Thymus (tissue), 11 donors: Measurements from ENCODE around the gene STPG4. TPM values are rescaled to one million over a fixed set of nuclear protein-coding genes. Genes with fewer than 3 reads are reported as not detected.

ENCODE experiments used
- DNase-seq, 9 donors: peaks; one replicate each; pipeline ENCODE4 v3.0.0-alpha.2; 2013; ENCODE audit warnings: low spot score in 9 of 9, low read depth in 6 of 9, missing footprints in 1 of 9
- H3K27ac ChIP-seq, 2 donors: one replicate each; pipeline ENCODE4 v1.5.1; 2013; ENCODE audit warnings: control low read depth in 1 of 2, low read depth in 1 of 2, low read length in 1 of 2, mild to moderate bottlenecking in 1 of 2, moderate library complexity in 1 of 2
- H3K27me3 ChIP-seq, 2 donors: one replicate each; pipeline ENCODE4 v1.5.1; 2013; ENCODE audit warnings: low read length in 1 of 2; ENCODE audit not compliant: control insufficient read depth in 2 of 2, insufficient read depth in 1 of 2
- H3K36me3 ChIP-seq, 2 donors: one replicate each; pipeline ENCODE4 v1.5.1; 2013; ENCODE audit warnings: low read length in 1 of 2, mild to moderate bottlenecking in 1 of 2, moderate library complexity in 1 of 2; ENCODE audit not compliant: control insufficient read depth in 2 of 2, insufficient read depth in 2 of 2
- H3K4me1 ChIP-seq, 2 donors: one replicate each; pipeline ENCODE4 v1.5.1; 2013; ENCODE audit warnings: low read length in 2 of 2; ENCODE audit not compliant: control insufficient read depth in 2 of 2, insufficient read depth in 2 of 2
- H3K4me3 ChIP-seq, 2 donors: one replicate each; pipeline ENCODE4 v1.5.1; 2013; ENCODE audit warnings: low read length in 2 of 2, control low read depth in 1 of 2, mild to moderate bottlenecking in 1 of 2
- H3K9me3 ChIP-seq, 2 donors: one replicate each; pipeline ENCODE4 v1.5.1; 2013; ENCODE audit warnings: low read length in 1 of 2, mild to moderate bottlenecking in 1 of 2; ENCODE audit not compliant: control insufficient read depth in 2 of 2, insufficient read depth in 1 of 2
- WGBS: extraction: QIAGEN DNeasy Blood & Tissue Kit; methylation state at CpG from one replicate; pipeline ENCODE4 v1.1.7; 2013; 5-methylcytosine and 5-hydroxymethylcytosine counted together
- polyA plus RNA-seq: library from polyadenylated mRNA; stranded (reverse); fragments of 200-250 nt; gene quantifications from one replicate; pipeline ENCODE4 v1.2.3, GENCODE V29; 2013
- total RNA-seq: library from RNA; stranded (reverse); fragments of 120-200 nt; gene quantifications from one replicate; pipeline ENCODE4 v1.2.4, GENCODE V29; 2013
- donor health status: healthy.

STPG4 gene
- total and polyA plus RNA-seq, 2 donors = 0.05 to 0.14 TPM

DNA sequence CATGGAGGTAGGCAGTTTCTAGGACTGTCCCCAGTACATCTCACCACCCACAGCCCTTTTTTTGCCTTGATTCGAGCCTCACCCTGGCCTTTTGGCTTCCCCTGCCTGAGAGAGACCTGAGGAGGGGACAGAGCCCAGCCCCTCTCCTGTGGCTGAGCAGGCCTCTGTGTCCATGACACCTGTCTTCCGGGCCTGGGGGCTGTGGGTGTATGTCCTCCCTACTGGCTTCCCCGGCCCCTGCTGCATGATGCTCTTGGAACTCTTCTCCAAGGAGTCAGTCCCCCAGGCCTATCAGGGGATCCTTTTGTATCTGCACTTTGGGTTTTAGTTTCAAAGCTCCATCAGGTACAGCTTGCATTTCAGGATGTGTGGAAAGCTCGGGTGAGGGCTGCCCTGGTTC lies 80.4 kb downstream of the STPG4 start:
- Histone ChIP-seq H3K27me3 (no peaks in the 10 kb centered on the region), H3K4me1 (peaks cover 4 to 35% of the 10 kb centered on the region in 2 donors), H3K9me3 (no peaks in the 10 kb centered on the region), H3K36me3 (peaks cover 61 to 65% of the 10 kb centered on the region in 2 donors), H3K4me3 (no peak overlapping the region), H3K27ac (no peak overlapping the region)
- 95% methylated on average over 4 of the region's 4 CpGs for WGBS
- DNase-seq = no peak

DNA sequence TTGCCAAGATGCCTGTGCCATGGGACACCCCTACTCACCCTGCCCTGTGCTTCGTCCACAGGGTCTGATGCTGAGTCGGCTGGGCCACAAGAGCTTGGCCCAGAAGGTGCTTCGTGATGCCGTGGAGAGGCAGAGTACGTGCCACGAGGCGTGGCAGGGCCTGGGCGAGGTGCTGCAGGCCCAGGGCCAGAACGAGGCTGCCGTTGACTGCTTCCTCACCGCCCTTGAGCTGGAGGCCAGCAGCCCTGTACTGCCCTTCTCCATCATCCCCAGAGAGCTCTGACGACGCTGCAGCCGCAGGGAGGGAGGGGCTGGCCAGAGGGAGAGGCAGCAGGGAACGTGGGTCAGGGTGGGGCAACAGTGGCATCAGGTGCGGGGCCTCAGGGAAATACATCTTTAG lies 81.5 kb downstream of the STPG4 start:
- DNase-seq = no peak

DNA sequence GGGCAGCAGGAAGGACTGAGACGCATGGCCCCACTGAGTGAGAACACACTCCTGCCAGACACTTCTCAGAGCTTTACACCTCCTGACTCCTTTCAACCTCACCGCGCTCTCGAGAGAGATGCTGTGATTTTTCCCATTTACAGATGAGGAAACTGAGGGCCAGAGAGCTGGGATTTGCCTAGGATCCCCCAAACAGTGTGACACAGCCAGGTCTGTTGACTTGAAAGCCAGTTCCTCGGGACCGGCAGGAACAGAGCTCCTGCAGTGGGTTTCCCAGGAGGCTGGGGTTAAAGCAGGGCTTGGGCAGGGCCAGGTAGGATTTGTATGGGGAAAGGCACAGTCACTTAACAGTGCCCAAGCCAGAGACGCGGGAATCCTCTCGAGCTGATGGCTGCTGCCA lies 81.9 kb downstream of the STPG4 start:
- no peaks in the 10 kb centered on the region for H3K27me3 ChIP-seq
- peaks cover 7 to 38% of the 10 kb centered on the region in 2 donors for H3K4me1 ChIP-seq
- peaks cover 75 to 80% of the 10 kb centered on the region in 2 donors for H3K36me3 ChIP-seq
- peak overlapping the region; percentile 23 to 31 for H3K27ac ChIP-seq
- 96% methylated on average over 9 of the region's 9 CpGs for WGBS
- no peaks in the 10 kb centered on the region for H3K9me3 ChIP-seq
- H3K4me3 ChIP-seq = no peak overlapping the region
- DNase-seq = no peak

More for the DNA sequence above, 81.5 kb downstream of the STPG4 start:
- Histone ChIP-seq H3K9me3 (no peaks in the 10 kb centered on the region), H3K4me1 (peaks cover 7 to 38% of the 10 kb centered on the region in 2 donors), H3K27me3 (no peaks in the 10 kb centered on the region), H3K4me3 (no peak overlapping the region), H3K27ac (no peak overlapping the region), H3K36me3 (peaks cover 72 to 76% of the 10 kb centered on the region in 2 donors)
- 97% methylated on average over 16 of the region's 16 CpGs for whole genome bisulfite sequencing

DNA sequence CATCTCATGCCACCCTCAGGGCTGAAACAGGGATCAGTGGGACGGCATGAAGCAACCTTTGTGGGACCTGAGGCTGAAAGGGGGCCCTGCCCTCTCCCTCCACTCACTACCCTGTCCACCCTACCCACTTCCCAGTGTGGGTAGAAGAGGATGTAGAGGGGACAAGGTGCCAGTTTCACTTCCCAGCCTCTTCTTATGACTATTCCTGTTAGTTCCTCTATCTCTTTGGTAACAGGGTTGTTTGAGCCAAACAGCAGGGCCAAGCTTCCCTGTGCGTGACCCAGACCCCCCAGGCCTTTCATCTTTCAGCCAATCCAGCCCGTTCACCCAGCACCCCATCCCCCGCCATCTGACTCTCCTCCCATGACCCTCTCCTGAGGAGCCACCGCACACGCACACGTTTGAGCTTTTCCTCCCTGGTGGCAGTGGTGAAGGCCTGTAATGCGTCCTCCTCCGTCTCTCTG lies 82.3 kb downstream of the STPG4 start:
- DNase-seq = no peak
- Histone ChIP-seq H3K4me1 (peaks cover 7 to 38% of the 10 kb centered on the region in 2 donors), H3K27me3 (no peaks in the 10 kb centered on the region), H3K36me3 (peaks cover 79 to 84% of the 10 kb centered on the region in 2 donors), H3K4me3 (no peak overlapping the region), H3K9me3 (no peaks in the 10 kb centered on the region), H3K27ac (peak overlapping the region; percentile 44 to 68)
- 90% methylated on average over 9 of the region's 9 CpGs for WGBS

DNA sequence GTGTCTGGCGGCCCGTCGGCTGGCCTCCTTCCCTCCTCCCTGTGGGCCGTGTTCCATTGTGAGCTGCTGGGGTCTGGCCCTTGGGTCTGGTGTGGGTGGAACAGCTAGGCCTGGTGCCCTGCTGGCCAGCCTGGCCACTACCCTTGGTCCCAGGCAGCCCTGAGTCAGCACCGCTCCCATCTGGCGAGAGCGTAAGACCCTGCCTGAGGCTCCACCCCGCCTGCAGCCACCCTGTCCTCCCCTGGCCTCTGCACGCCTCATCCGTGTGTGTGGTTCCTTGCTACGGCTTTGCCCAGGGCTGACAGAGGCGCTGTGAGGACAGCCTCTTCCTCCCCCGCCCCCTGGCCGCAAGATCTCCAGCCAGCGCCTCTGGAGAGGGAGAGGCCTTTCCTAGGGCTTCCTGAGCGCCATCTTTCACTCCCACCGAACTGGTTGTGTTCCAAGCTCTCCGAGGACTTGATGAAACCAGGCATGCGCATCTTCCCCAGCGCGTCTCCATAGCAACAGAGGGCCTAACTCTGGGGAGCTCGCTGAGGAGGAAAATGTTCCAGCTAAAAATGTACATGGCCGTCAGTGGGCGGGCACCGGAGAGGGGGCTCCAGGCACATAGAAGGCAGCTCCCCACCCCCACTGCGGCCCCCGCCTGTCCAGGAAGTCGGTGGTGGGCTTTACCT lies 83.0 kb downstream of the STPG4 start:
- H3K4me3 ChIP-seq = no peak overlapping the region
- H3K27ac ChIP-seq = peak overlapping the region; percentile 44 to 68
- no peak for DNase-seq
- WGBS = 94% methylated on average over 28 of the region's 28 CpGs
- H3K4me1 ChIP-seq = peaks cover 7 to 38% of the 10 kb centered on the region in 2 donors
- no peaks in the 10 kb centered on the region for H3K9me3 ChIP-seq
- H3K36me3 ChIP-seq = peaks cover 85 to 90% of the 10 kb centered on the region in 2 donors
- H3K27me3 ChIP-seq = no peaks in the 10 kb centered on the region

DNA sequence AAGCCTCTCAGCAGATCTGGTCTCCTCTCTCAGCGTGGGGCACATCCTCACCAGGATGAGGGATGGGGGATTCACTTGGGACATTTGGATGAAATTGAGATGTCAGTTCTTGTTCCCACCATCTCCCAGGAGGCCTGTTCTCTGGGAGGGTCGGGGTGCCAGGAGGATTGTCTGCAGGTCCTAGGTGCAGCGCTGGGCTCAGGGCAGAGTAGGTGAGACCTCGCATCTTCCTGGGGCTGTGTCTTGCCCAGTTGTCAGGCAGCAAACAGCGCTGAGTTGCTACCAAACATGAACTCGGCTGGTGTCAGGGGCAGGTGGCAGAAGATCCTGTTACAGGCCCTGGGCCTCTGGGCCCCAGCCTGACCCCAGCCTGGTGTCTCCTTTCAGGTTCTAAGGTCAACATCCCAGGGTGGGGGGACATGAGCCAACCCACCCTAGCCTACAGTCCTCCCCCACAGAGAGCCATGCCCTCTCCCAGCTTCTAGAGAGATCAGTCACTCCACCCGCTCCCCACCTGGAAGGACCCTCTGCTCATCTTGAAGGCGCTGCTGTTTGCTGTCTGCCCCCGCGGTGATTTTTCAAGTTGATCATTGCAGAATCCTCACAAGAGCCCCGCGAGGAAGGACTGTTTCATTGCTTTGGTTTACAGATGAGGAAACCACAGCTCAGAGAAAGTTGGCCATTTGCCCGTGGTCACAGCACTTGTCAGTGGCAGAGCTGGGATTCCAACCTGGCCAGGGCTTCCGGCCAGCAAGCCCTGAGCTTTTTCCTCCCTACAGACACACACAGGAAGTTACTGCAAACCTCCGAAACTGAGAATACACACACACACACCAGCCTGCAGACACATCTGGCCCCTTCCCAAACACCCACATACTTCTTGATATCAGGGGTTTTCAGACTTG lies 83.9 kb downstream of the STPG4 start:
- no peaks in the 10 kb centered on the region for H3K27me3 ChIP-seq
- H3K9me3 ChIP-seq = no peaks in the 10 kb centered on the region
- H3K4me1 ChIP-seq = peaks cover 7 to 38% of the 10 kb centered on the region in 2 donors
- peak overlapping the region; percentile 44 to 68 for H3K27ac ChIP-seq
- no peak overlapping the region for H3K4me3 ChIP-seq
- 56% methylated on average over 15 of the region's 15 CpGs for WGBS
- peaks cover 90 to 95% of the 10 kb centered on the region in 2 donors for H3K36me3 ChIP-seq
- DNase-seq = no peak

DNA sequence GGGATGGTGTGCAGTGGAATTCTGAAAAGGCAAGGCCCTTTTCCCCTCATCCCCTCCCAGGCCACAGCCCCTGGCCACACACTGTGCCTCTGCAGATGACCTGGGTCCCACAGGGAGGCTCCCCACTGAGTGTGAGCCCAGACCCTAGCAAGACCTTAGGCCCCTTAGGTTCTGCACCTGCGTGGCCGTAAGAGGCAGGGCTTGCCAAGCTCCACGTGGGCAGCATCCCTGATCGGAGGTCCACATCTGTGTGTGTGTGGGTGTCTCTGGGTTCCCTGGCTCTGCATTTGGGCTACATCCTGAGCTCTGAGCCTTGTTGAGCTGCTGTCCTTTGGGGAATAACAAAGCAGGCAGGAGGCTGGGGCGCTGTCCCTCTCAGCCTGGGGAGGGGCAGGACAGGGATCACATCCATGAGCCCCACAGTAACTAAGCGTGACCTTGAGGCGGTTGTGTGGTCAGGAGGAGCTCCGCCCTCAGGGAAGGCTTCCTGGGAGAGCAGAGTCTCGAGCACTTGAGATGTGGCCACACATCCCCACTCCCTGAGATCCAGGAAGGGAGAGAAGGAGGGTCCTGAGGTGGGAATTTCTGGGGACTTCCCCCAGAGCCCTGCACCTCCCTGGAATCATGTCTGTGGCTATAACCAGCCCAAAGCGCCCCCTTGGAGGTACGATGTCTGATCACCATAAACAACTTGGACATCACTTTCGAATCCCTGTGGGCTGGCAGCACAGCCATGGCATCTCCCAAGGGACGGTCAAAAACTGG lies 84.8 kb downstream of the STPG4 start:
- Histone ChIP-seq H3K27ac (no peak overlapping the region), H3K36me3 (peaks cover 95 to 97% of the 10 kb centered on the region in 2 donors), H3K4me3 (no peak overlapping the region), H3K27me3 (no peaks in the 10 kb centered on the region), H3K9me3 (no peaks in the 10 kb centered on the region), H3K4me1 (peaks cover 7 to 38% of the 10 kb centered on the region in 2 donors)
- WGBS = 84% methylated on average over 13 of the region's 13 CpGs
- DNase-seq = no peak

DNA sequence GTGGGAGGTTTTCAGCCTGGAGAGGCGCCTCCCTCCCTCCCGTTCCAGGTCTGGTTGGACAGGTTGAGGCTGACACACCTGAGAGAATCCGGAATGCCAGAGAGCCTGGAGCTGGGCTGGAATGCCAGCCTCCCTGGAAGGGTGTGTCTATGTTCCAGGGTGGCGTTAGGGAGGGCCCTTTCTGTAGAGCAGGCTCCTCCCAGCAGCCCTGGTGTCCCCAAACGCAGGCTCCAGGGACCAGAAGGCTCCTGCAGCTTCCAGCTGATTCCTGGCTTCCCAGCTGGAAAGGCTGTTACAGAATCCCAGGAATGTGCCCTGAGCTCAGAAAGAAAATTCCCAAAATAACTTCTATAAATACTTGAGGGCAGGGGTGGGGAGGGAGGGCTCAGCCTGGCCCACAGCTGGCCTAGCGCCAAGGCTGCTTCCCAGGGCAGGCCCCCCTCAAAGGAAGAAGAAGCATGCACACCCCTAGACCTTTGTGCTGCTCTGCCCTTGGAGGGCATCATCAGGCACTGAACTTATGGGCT lies 85.4 kb downstream of the STPG4 start:
- Histone ChIP-seq H3K9me3 (no peaks in the 10 kb centered on the region), H3K36me3 (peaks cover 93 to 95% of the 10 kb centered on the region in 2 donors), H3K27ac (peak overlapping the region; percentile 12 to 42), H3K4me3 (no peak overlapping the region), H3K27me3 (no peaks in the 10 kb centered on the region), H3K4me1 (peaks cover 7 to 38% of the 10 kb centered on the region in 2 donors)
- WGBS = 92% methylated on average over 6 of the region's 6 CpGs
- no peak for DNase-seq
